HCT116 (cell line): ENCODE measurements around the gene PAM16.

Experiments
- CTCF ChIP-seq, 3 experiments: fragments of 200-600 bp in 1 of 3; sonication (generic) in 1 of 3; IDR thresholded peaks in 2 of 3; conservative IDR thresholded peaks in 1 of 3; 2 replicates each; pipeline ENCODE4 v1.5.1; 2012 to 2017; ENCODE audit warnings: low read depth in 2 of 3, low read length in 2 of 3, antibody characterized with exemption in 1 of 3, borderline replicate concordance in 1 of 3, control low read depth in 1 of 3, mild to moderate bottlenecking in 1 of 3, mixed read lengths in 1 of 3, mixed run types in 1 of 3, moderate library complexity in 1 of 3; ENCODE audit not compliant: insufficient read depth in 1 of 3
- POLR2A ChIP-seq: IDR thresholded peaks from 2 replicates; pipeline ENCODE4 v1.7.0; 2011; ENCODE audit warnings: borderline replicate concordance; ENCODE audit not compliant: insufficient read depth, insufficient read length; ENCODE audit errors: extremely low read depth
- RAD21 ChIP-seq: IDR thresholded peaks from 2 replicates; pipeline ENCODE4 v1.6.1; 2012; ENCODE audit warnings: low read depth, mild to moderate bottlenecking
- TCF7L2 ChIP-seq: IDR thresholded peaks from 2 replicates; pipeline ENCODE4 v1.7.0; 2011; ENCODE audit warnings: borderline replicate concordance, inconsistent platforms; ENCODE audit not compliant: insufficient read depth, insufficient read length; ENCODE audit errors: extremely low read depth

- no peak for TF ChIP-seq POLR2A
- TF ChIP-seq RAD21: no peak
- no peak for TF ChIP-seq CTCF (IDR thresholded peaks at IDR 0.05 in 2 of 3, conservative IDR thresholded peaks at IDR 0.05 in 1 of 3; ENCODE audit: borderline replicate concordance in 1 of 3, insufficient read depth in 1 of 3, low read depth in 2 of 3, low read length in 2 of 3)
- no peak for TF ChIP-seq TCF7L2
These were observed 36.7 kb upstream of the PAM16 start for GRCh38 chr16:4387781-4388180.
